Nephron (organoid): ENCODE data around the gene WIPF2.

ENCODE experiments used
- H3K27ac Mint-ChIP-seq, 3 experiments: 2 replicates each; pipeline ENCODE4 v1.8.0; 2020; ENCODE audit warnings: mixed read lengths in 3 of 3, mild to moderate bottlenecking in 2 of 3, moderate library complexity in 1 of 3
- H3K27me3 Mint-ChIP-seq: 2 replicates; pipeline ENCODE4 v1.8.0; 2021; ENCODE audit warnings: low read depth, mild to moderate bottlenecking, moderate library complexity, mixed read lengths
- H3K36me3 Mint-ChIP-seq: 2 replicates; pipeline ENCODE4 v1.8.0; 2020; ENCODE audit warnings: low read depth, mixed read lengths
- H3K4me1 Mint-ChIP-seq: 2 replicates; pipeline ENCODE4 v1.8.0; 2020; ENCODE audit warnings: mixed read lengths
- H3K4me3 Mint-ChIP-seq, 3 experiments: 2 replicates each; pipeline ENCODE4 v1.8.0; 2020; ENCODE audit warnings: mild to moderate bottlenecking in 3 of 3, mixed read lengths in 3 of 3, moderate library complexity in 2 of 3
- H3K9me3 Mint-ChIP-seq: 2 replicates; pipeline ENCODE4 v1.8.0; 2020; ENCODE audit warnings: mixed read lengths
- CTCF ChIP-seq, 3 experiments: fragments of 200-600 bp; sonication (generic); IDR thresholded peaks; one replicate each; pipeline ENCODE4 v1.5.0; 2021; ENCODE audit warnings: antibody characterized with exemption in 3 of 3; ENCODE audit not compliant: unreplicated experiment in 3 of 3

Gene WIPF2

GRCh38 chr17:40174514-40174913 lies 44.6 kb upstream of the WIPF2 start:
- H3K4me3 Mint-ChIP-seq = no peak overlapping the region
- H3K27me3 Mint-ChIP-seq = peaks cover 5% of the 10 kb centered on the region
- H3K36me3 Mint-ChIP-seq = peaks cover 57% of the 10 kb centered on the region
- H3K9me3 Mint-ChIP-seq = no peaks in the 10 kb centered on the region
- peaks cover 6% of the 10 kb centered on the region for H3K4me1 Mint-ChIP-seq
- no peak overlapping the region for H3K27ac Mint-ChIP-seq
- TF ChIP-seq CTCF (IDR thresholded peaks at IDR 0.05; ENCODE audit: unreplicated experiment in 3 of 3) = no peak

GRCh38 chr17:40175928-40176753 lies 43.0 kb upstream of the WIPF2 start:
- Mint-ChIP-seq H3K27me3 (peaks cover 5% of the 10 kb centered on the region), H3K36me3 (peaks cover 46% of the 10 kb centered on the region), H3K4me1 (peaks cover 17% of the 10 kb centered on the region), H3K27ac (no peak overlapping the region), H3K4me3 (peak overlapping the region; percentile 68 to 80 (median 76)), H3K9me3 (no peaks in the 10 kb centered on the region)
- no peak for TF ChIP-seq CTCF (IDR thresholded peaks at IDR 0.05; ENCODE audit: unreplicated experiment in 3 of 3)

GRCh38 chr17:40176754-40177110 lies 42.4 kb upstream of the WIPF2 start:
- peaks cover 5% of the 10 kb centered on the region for H3K27me3 Mint-ChIP-seq
- peak overlapping the region; percentile 68 to 80 (median 76) for H3K4me3 Mint-ChIP-seq
- H3K27ac Mint-ChIP-seq = no peak overlapping the region
- no peaks in the 10 kb centered on the region for H3K9me3 Mint-ChIP-seq
- no peak for TF ChIP-seq CTCF (IDR thresholded peaks at IDR 0.05; ENCODE audit: unreplicated experiment in 3 of 3)
- H3K4me1 Mint-ChIP-seq = peaks cover 17% of the 10 kb centered on the region
- H3K36me3 Mint-ChIP-seq = peaks cover 40% of the 10 kb centered on the region

- H3K27ac Mint-ChIP-seq = no peak within 1 kb of the TSS
- no peaks in the 10 kb centered on the region for H3K9me3 Mint-ChIP-seq
- H3K36me3 Mint-ChIP-seq = peaks cover 34% of the 10 kb centered on the region
- peaks cover 5% of the 10 kb centered on the region for H3K27me3 Mint-ChIP-seq
- peaks cover 17% of the 10 kb centered on the region for H3K4me1 Mint-ChIP-seq
- no peak for TF ChIP-seq CTCF (IDR thresholded peaks at IDR 0.05; ENCODE audit: unreplicated experiment in 3 of 3)
- peak within 1 kb of the TSS; percentile 78 to 80 (median 80) for H3K4me3 Mint-ChIP-seq
Measured at GRCh38 chr17:40177275-40177874, 41.7 kb upstream of the WIPF2 start, which contains the start of gene RAPGEFL1. TSS of gene RAPGEFL1 (plus strand) at chr17:40177470. CDS start at chr17:40177862, 392 bp downstream.

- H3K27me3 Mint-ChIP-seq = peaks cover 5% of the 10 kb centered on the region
- H3K36me3 Mint-ChIP-seq = peaks cover 28% of the 10 kb centered on the region
- H3K27ac Mint-ChIP-seq = no peak overlapping the region
- no peaks in the 10 kb centered on the region for H3K9me3 Mint-ChIP-seq
- TF ChIP-seq CTCF (IDR thresholded peaks at IDR 0.05; ENCODE audit: unreplicated experiment in 3 of 3) = no peak
- peaks cover 17% of the 10 kb centered on the region for H3K4me1 Mint-ChIP-seq
- peak overlapping the region; percentile 78 to 80 (median 78) for H3K4me3 Mint-ChIP-seq
Measured at GRCh38 chr17:40178021-40178601, 41.0 kb upstream of the WIPF2 start.
